HCT116 (cell line): ENCODE measurements around the gene SNRNP40. TPM values are rescaled to one million over a fixed set of nuclear protein-coding genes. Genes with fewer than 3 reads are reported as not detected.
"Not testable (repeated sequence)": the region's sequence is repeated elsewhere in the genome, so short reads cannot be mapped to it uniquely, and the experiment has no call there.

Experiments used
- ATAC-seq: fragments of 200-7000 bp; cut with Tn5 transposase; 2 replicates; pipeline ENCODE4 v1.9.1; 2020; ENCODE audit warnings: mild to moderate bottlenecking, moderate library complexity
- BruUV-seq: library from RNA; stranded (reverse); fragments of 400-500 nt; replicated peaks from 2 replicates; lab custom pipeline; 2021; lab: Mats Ljungman, UMichigan
- CTCF ChIA-PET: fragments of 300-600 bp; sonication (Branson Sonifier 250); formaldehyde crosslinking; loops from one replicate; lab custom pipeline; 2021; ENCODE audit warnings: antibody characterized with exemption; lab: Charles Lee
- POLR2A ChIA-PET: fragments of 300-600, 350-600 bp; sonication (Branson Sonifier 250); formaldehyde crosslinking; loops from one replicate; lab custom pipeline; 2021; ENCODE audit warnings: antibody characterized with exemption; lab: Charles Lee
- RAD21 ChIA-PET, 2 experiments: fragments of 300-600 bp; sonication (Branson Sonifier 250); formaldehyde crosslinking; loops; one replicate each; lab custom pipeline; 2023; ENCODE audit warnings: low total read pairs in 2 of 2; ENCODE audit not compliant: uncharacterized antibody in 2 of 2, unreplicated experiment in 2 of 2, low non-redundant PET in 1 of 2; lab: Charles Lee
- DNase-seq: peaks from one replicate; pipeline ENCODE4 v3.0.0-alpha.2; 2010; ENCODE audit warnings: low read depth, low spot score
- H2AFZ ChIP-seq: fragments of 200-600 bp; shearing (Covaris generic), sonication (generic); 2 replicates; pipeline ENCODE4 v1.6.1; 2017; ENCODE audit warnings: low read depth, mixed run types, mixed read lengths, antibody characterized with exemption, low read length; ENCODE audit not compliant: poor library complexity, severe bottlenecking
- H3K27ac ChIP-seq: 2 replicates; pipeline ENCODE4 v1.5.1; 2012; ENCODE audit warnings: low read depth, low read length
- H3K27me3 ChIP-seq: fragments of 200-600 bp; sonication (generic); 2 replicates; pipeline ENCODE4 v1.6.1; 2016; ENCODE audit warnings: mixed run types, low read length, mixed read lengths; ENCODE audit not compliant: insufficient read depth
- H3K36me3 ChIP-seq, 2 experiments: fragments of 200-500 bp in 1 of 2; fragments of 200-600 bp in 1 of 2; sonication (Bioruptor generic) in 1 of 2; sonication (generic) in 1 of 2; 2 replicates each; pipeline versions ENCODE4 v1.5.1 to v1.6.1; 2014 to 2016; ENCODE audit warnings: low read length in 2 of 2, inconsistent platforms in 1 of 2, mixed read lengths in 1 of 2, mixed run types in 1 of 2; ENCODE audit not compliant: insufficient read depth in 2 of 2, control insufficient read depth in 1 of 2
- H3K4me1 ChIP-seq, 2 experiments: fragments of 200-600 bp in 1 of 2; sonication (generic) in 1 of 2; 2 replicates each; pipeline versions ENCODE4 v1.5.1 to v1.6.1; 2012 to 2017; ENCODE audit warnings: low read length in 2 of 2, inconsistent platforms in 1 of 2, mild to moderate bottlenecking in 1 of 2, mixed read lengths in 1 of 2, mixed run types in 1 of 2, moderate library complexity in 1 of 2; ENCODE audit not compliant: insufficient read depth in 2 of 2, control insufficient read depth in 1 of 2
- H3K4me2 ChIP-seq: fragments of 200-600 bp; sonication (generic); 2 replicates; pipeline ENCODE4 v1.6.1; 2017; ENCODE audit warnings: mixed run types, low read length, mixed read lengths
- H3K4me3 ChIP-seq, 2 experiments: fragments of 200-600 bp in 1 of 2; sonication (generic) in 1 of 2; replicated peaks in 1 of 2; 2 replicates each; pipeline ENCODE4 v1.5.1; 2011 to 2016; ENCODE audit warnings: low read length in 2 of 2, control low read depth in 1 of 2, low read depth in 1 of 2, mild to moderate bottlenecking in 1 of 2, mixed read lengths in 1 of 2, mixed run types in 1 of 2
- H3K79me2 ChIP-seq: fragments of 200-600 bp; sonication (generic); 2 replicates; pipeline ENCODE4 v1.6.1; 2017; ENCODE audit warnings: mild to moderate bottlenecking, mixed run types, low read length, moderate library complexity, mixed read lengths; ENCODE audit not compliant: insufficient read depth
- H3K9ac ChIP-seq: fragments of 200-600 bp; sonication (generic); 2 replicates; pipeline ENCODE4 v1.6.1; 2016; ENCODE audit warnings: low read length, mixed read lengths
- H3K9me2 ChIP-seq: fragments of 200-600 bp; sonication (generic), shearing (Covaris generic); 2 replicates; pipeline ENCODE4 v1.6.1; 2017; ENCODE audit warnings: mixed run types, mild to moderate bottlenecking, moderate library complexity; ENCODE audit not compliant: insufficient read depth
- H3K9me3 ChIP-seq, 2 experiments: fragments of 200-500 bp in 1 of 2; fragments of 200-600 bp in 1 of 2; sonication (Bioruptor generic) in 1 of 2; sonication (generic) in 1 of 2; 2 replicates each; pipeline ENCODE4 v1.6.1; 2014 to 2017; ENCODE audit warnings: low read length in 2 of 2, mixed read lengths in 2 of 2, inconsistent platforms in 1 of 2, low read depth in 1 of 2, mild to moderate bottlenecking in 1 of 2, mixed run types in 1 of 2, moderate library complexity in 1 of 2; ENCODE audit not compliant: control insufficient read depth in 1 of 2, insufficient read depth in 1 of 2
- H4K20me1 ChIP-seq: fragments of 200-600 bp; sonication (generic), shearing (Covaris generic); 2 replicates; pipeline ENCODE4 v1.6.1; 2017; ENCODE audit warnings: mixed run types, mild to moderate bottlenecking, moderate library complexity; ENCODE audit not compliant: insufficient read depth
- POLR2AphosphoS5 ChIP-seq: IDR thresholded peaks from 2 replicates; pipeline ENCODE4 v1.6.1; 2011; ENCODE audit warnings: mild to moderate bottlenecking, low read depth, low read length, moderate library complexity
- TCF7L2 ChIP-seq: IDR thresholded peaks from 2 replicates; pipeline ENCODE4 v1.7.0; 2011; ENCODE audit warnings: borderline replicate concordance, inconsistent platforms; ENCODE audit not compliant: insufficient read depth, insufficient read length; ENCODE audit errors: extremely low read depth
- ZBTB33 ChIP-seq: IDR thresholded peaks from 2 replicates; pipeline ENCODE4 v1.6.1; 2011; ENCODE audit warnings: mild to moderate bottlenecking, low read length, moderate library complexity; ENCODE audit not compliant: insufficient replicate concordance; ENCODE audit errors: extremely low read depth
- intact Hi-C: fragments of 100-400 bp; cut with micrococcal nuclease; formaldehyde crosslinking; loops from 2 replicates; pipeline ENCODE4 v1.10.0; 2022
- total RNA-seq: library from RNA; stranded (reverse); gene quantifications from one replicate; pipeline ENCODE4 v1.2.1, GENCODE V29; 2021; ENCODE audit not compliant: unreplicated experiment

SNRNP40 gene
- total RNA-seq, 1 experiment from 2014 or later, result 91.8 TPM

- H3K9me3 ChIP-seq, BruUV-seq, H3K9ac ChIP-seq, CTCF ChIA-PET, H3K4me2 ChIP-seq, RAD21 ChIA-PET, H3K4me1 ChIP-seq, POLR2A ChIA-PET, H3K27ac ChIP-seq, DNase-seq, intact Hi-C loops, H3K79me2 ChIP-seq, H4K20me1 ChIP-seq, H2AFZ ChIP-seq, H3K9me2 ChIP-seq, H3K27me3 ChIP-seq, ATAC-seq, H3K4me3 ChIP-seq: not testable (repeated sequence)
- peaks cover 47 to 51% of the 10 kb centered on the region in 2 experiments for H3K36me3 ChIP-seq
These were observed 34.2 kb downstream of the SNRNP40 start for GRCh38 chr1:31262393-31262792.

GRCh38 chr1:31261916-31262315 is 34.7 kb downstream of the SNRNP40 start:
- CTCF ChIA-PET, result no interaction called here
- no peak overlapping the region for H3K4me2 ChIP-seq
- RAD21 ChIA-PET, result no interaction called here
- TF ChIP-seq POLR2AphosphoS5 (no peak), ZBTB33 (no peak), TCF7L2 (no peak)
- no peaks in the 10 kb centered on the region for H4K20me1 ChIP-seq
- no peak overlapping the region for H3K9ac ChIP-seq
- H3K4me1 ChIP-seq, result no peaks in the 10 kb centered on the region
- H3K9me2 ChIP-seq, result no peaks in the 10 kb centered on the region
- no peak for ATAC-seq
- POLR2A ChIA-PET, result no interaction called here
- no peak overlapping the region for H2AFZ ChIP-seq
- no peaks in the 10 kb centered on the region for H3K9me3 ChIP-seq
- intact Hi-C loops, result no loop called here
- no peak for DNase-seq
- no TSS peak for BruUV-seq
- H3K27me3 ChIP-seq, result no peaks in the 10 kb centered on the region
- peaks cover 42 to 46% of the 10 kb centered on the region in 2 experiments for H3K36me3 ChIP-seq
- no peaks in the 10 kb centered on the region for H3K79me2 ChIP-seq
- H3K27ac ChIP-seq, result no peak overlapping the region
- no peak overlapping the region for H3K4me3 ChIP-seq
